ENCODE results near the gene MFSD2A.
"Not testable (repeated sequence)": the region's sequence is repeated elsewhere in the genome, so short reads cannot be mapped to it uniquely, and the experiment has no call there.

MFSD2A gene

GRCh38 chr1:39976732-39977131 is 21.8 kb downstream of the MFSD2A start:
- Histone ChIP-seq H3K4me3 (ENCODE audit: low read depth in 1 of 2, low read length in 2 of 2) (no peak overlapping the region), H3K4me1 (ENCODE audit: insufficient read depth, low read length) (no peaks in the 10 kb centered on the region), H3K27me3 (ENCODE audit: control insufficient read depth in 1 of 2, insufficient read depth in 2 of 2, low read length in 2 of 2) (no peaks in the 10 kb centered on the region), H3K27ac (ENCODE audit: low read depth, low read length) (no peak overlapping the region), H3K9ac (ENCODE audit: low read length) (no peak overlapping the region), H3K36me3 (ENCODE audit: insufficient read depth, low read length) (no peaks in the 10 kb centered on the region), H3K9me3 (ENCODE audit: low read length) (no peaks in the 10 kb centered on the region)

DNA sequence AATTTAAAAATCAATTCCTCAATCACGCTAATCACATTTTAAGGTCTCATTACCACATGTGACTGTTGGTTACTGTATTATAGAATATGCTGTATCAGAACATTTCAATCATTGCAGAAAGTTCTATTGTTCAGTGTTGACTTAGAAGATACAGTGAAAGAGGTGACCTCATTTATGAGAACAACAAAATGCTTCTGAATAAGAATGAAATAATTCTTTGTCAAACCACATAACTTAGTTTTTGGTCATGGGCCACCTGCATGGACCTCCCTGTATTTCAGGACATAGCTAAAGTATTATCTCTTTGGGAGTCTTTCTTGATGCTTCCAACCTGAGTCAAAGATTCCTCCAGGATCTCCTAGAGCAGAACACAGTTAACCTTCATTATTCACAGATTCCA is 22.3 kb downstream of the MFSD2A start:
- Histone ChIP-seq H3K9me3 (ENCODE audit: low read length) (no peaks in the 10 kb centered on the region), H3K27me3 (ENCODE audit: control insufficient read depth in 1 of 2, insufficient read depth in 2 of 2, low read length in 2 of 2) (no peaks in the 10 kb centered on the region), H3K27ac (ENCODE audit: low read depth, low read length) (no peak overlapping the region), H3K4me3 (ENCODE audit: low read depth in 1 of 2, low read length in 2 of 2) (no peak overlapping the region), H3K36me3 (ENCODE audit: insufficient read depth, low read length) (no peaks in the 10 kb centered on the region), H3K4me1 (ENCODE audit: insufficient read depth, low read length) (no peaks in the 10 kb centered on the region), H3K9ac (ENCODE audit: low read length) (no peak overlapping the region)

DNA sequence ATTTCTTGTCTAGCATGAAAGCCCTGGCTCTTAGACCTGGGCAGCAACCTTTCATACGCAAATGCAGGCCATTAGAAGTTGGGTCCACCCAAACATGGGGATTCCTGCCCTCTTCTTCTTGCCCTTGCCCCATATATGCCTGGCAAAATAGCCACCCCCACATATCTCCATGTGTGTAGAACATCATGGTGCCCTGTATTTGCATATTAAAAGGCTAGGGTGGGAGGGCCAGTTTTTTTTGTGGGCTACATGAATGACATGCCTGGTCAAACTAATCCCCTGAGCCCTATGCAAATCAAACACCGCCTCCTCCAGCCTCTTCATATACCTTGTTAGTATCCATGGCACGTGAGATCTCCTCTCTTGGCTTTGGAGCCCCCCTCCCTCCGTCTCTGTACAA is 24.7 kb downstream of the MFSD2A start:
- Histone ChIP-seq H3K36me3 (ENCODE audit: insufficient read depth, low read length) (no peaks in the 10 kb centered on the region), H3K4me3 (ENCODE audit: low read depth in 1 of 2, low read length in 2 of 2) (no peak overlapping the region), H3K4me1 (ENCODE audit: insufficient read depth, low read length) (no peaks in the 10 kb centered on the region), H3K27ac (ENCODE audit: low read depth, low read length) (no peak overlapping the region), H3K9ac (ENCODE audit: low read length) (no peak overlapping the region), H3K27me3 (ENCODE audit: control insufficient read depth in 1 of 2, insufficient read depth in 2 of 2, low read length in 2 of 2) (no peaks in the 10 kb centered on the region), H3K9me3 (ENCODE audit: low read length) (no peaks in the 10 kb centered on the region)

GRCh38 chr1:39980555-39981313 is 25.8 kb downstream of the MFSD2A start:
- Histone ChIP-seq H3K27ac (ENCODE audit: low read depth, low read length) (no peak overlapping the region), H3K9ac (ENCODE audit: low read length) (no peak overlapping the region), H3K36me3 (ENCODE audit: insufficient read depth, low read length) (no peaks in the 10 kb centered on the region), H3K4me1 (ENCODE audit: insufficient read depth, low read length) (no peaks in the 10 kb centered on the region), H3K4me3 (ENCODE audit: low read depth in 1 of 2, low read length in 2 of 2) (no peak overlapping the region), H3K27me3 (ENCODE audit: control insufficient read depth in 1 of 2, insufficient read depth in 2 of 2, low read length in 2 of 2) (no peaks in the 10 kb centered on the region), H3K9me3 (ENCODE audit: low read length) (no peaks in the 10 kb centered on the region)

DNA sequence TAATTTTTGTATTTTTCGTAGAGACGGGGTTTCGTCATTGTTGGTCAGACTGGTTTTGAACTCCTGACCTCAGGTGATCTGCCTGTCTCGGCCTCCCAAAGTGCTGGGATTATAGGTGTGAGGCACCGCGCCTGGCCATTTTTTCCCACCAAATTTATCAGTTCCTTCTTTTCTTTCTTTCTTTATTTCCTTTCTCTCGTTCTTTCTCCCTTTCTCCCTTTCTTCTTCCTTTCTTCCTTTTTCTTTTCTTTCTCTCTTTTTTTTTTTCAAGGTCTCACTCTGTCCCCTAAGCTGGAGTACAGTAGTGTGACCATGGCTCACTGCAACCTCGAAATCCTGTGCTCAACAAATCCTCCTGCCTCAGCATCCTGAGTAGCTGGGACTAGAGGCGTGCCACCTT is 26.4 kb downstream of the MFSD2A start:
- Histone ChIP-seq H3K4me1 (ENCODE audit: insufficient read depth, low read length) (no peaks in the 10 kb centered on the region), H3K4me3 (ENCODE audit: low read depth in 1 of 2, low read length in 2 of 2) (no peak overlapping the region), H3K36me3 (ENCODE audit: insufficient read depth, low read length) (no peaks in the 10 kb centered on the region), H3K27me3 (ENCODE audit: control insufficient read depth in 1 of 2, insufficient read depth in 2 of 2, low read length in 2 of 2) (no peaks in the 10 kb centered on the region), H3K9ac (ENCODE audit: low read length) (no peak overlapping the region), H3K9me3 (ENCODE audit: low read length) (no peaks in the 10 kb centered on the region), H3K27ac (ENCODE audit: low read depth, low read length) (no peak overlapping the region)

DNA sequence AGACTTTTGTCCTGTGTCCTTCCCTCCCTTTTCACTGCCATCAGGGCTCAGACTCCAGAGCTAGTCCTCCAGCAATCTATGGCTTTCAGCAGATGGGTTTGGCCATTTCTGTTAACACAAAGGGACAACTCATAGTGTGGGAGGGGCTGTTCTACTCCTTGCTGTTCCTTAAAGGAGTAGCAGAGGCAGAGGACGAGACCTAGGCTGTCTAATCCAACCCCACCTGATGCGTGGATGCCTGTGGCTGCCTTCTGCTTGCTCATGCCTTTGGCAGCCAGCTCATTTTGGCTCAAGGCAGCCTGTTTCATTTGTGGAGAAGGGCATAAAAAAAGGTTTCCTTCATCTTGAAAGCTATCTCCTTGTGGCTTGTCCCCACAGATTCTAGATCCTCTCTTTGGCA is 27.0 kb downstream of the MFSD2A start:
- Histone ChIP-seq H3K27me3 (ENCODE audit: control insufficient read depth in 1 of 2, insufficient read depth in 2 of 2, low read length in 2 of 2) (no peaks in the 10 kb centered on the region), H3K36me3 (ENCODE audit: insufficient read depth, low read length) (no peaks in the 10 kb centered on the region), H3K4me1 (ENCODE audit: insufficient read depth, low read length) (no peaks in the 10 kb centered on the region), H3K9ac (ENCODE audit: low read length) (no peak overlapping the region), H3K4me3 (ENCODE audit: low read depth in 1 of 2, low read length in 2 of 2) (no peak overlapping the region), H3K9me3 (ENCODE audit: low read length) (no peaks in the 10 kb centered on the region), H3K27ac (ENCODE audit: low read depth, low read length) (no peak overlapping the region)

DNA sequence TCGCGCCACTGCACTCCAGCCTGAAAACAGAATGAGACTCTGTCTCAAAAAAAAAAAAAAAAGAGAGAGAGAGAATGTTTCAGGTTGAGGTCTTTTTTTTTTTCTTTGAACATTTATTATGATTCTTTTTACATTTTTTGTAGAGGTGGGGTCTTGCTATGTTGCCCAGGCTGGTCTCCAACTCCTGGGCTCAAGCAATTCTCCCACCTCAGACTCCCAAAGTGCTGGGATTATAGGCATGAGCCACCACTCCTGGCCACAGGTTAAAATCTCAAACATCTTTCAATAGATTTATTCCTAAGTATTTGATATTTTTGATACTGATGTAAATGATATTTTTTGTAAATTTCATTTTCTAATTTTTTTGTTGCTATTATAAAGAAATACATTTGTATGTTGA is 29.5 kb downstream of the MFSD2A start:
- H3K27ac ChIP-seq (ENCODE audit: low read depth, low read length); H3K4me3 ChIP-seq (ENCODE audit: low read depth in 1 of 2, low read length in 2 of 2); H3K4me1 ChIP-seq (ENCODE audit: insufficient read depth, low read length); H3K9ac ChIP-seq (ENCODE audit: low read length); H3K27me3 ChIP-seq (ENCODE audit: control insufficient read depth in 1 of 2, insufficient read depth in 2 of 2, low read length in 2 of 2); H3K9me3 ChIP-seq (ENCODE audit: low read length); H3K36me3 ChIP-seq (ENCODE audit: insufficient read depth, low read length): not testable (repeated sequence)

- H3K4me1 ChIP-seq (ENCODE audit: insufficient read depth, low read length), result no peaks in the 10 kb centered on the region
- no peaks in the 10 kb centered on the region for H3K36me3 ChIP-seq (ENCODE audit: insufficient read depth, low read length)
- no peaks in the 10 kb centered on the region for H3K27me3 ChIP-seq (ENCODE audit: control insufficient read depth in 1 of 2, insufficient read depth in 2 of 2, low read length in 2 of 2)
- H3K9me3 ChIP-seq (ENCODE audit: low read length), result no peaks in the 10 kb centered on the region
- no peak overlapping the region for H3K9ac ChIP-seq (ENCODE audit: low read length)
- no peak overlapping the region for H3K4me3 ChIP-seq (ENCODE audit: low read depth in 1 of 2, low read length in 2 of 2)
- H3K27ac ChIP-seq (ENCODE audit: low read depth, low read length), result no peak overlapping the region
Measured at GRCh38 chr1:39984951-39985350, 30.0 kb downstream of the MFSD2A start.

GRCh38 chr1:39987869-39988268 is 32.9 kb downstream of the MFSD2A start:
- Histone ChIP-seq H3K27me3 (ENCODE audit: control insufficient read depth in 1 of 2, insufficient read depth in 2 of 2, low read length in 2 of 2) (no peaks in the 10 kb centered on the region), H3K9me3 (ENCODE audit: low read length) (no peaks in the 10 kb centered on the region), H3K4me3 (ENCODE audit: low read depth in 1 of 2, low read length in 2 of 2) (no peak overlapping the region), H3K27ac (ENCODE audit: low read depth, low read length) (no peak overlapping the region), H3K9ac (ENCODE audit: low read length) (no peak overlapping the region), H3K4me1 (ENCODE audit: insufficient read depth, low read length) (no peaks in the 10 kb centered on the region), H3K36me3 (ENCODE audit: insufficient read depth, low read length) (no peaks in the 10 kb centered on the region)

- H3K27me3 ChIP-seq (ENCODE audit: control insufficient read depth in 1 of 2, insufficient read depth in 2 of 2, low read length in 2 of 2), result no peaks in the 10 kb centered on the region
- no peak overlapping the region for H3K9ac ChIP-seq (ENCODE audit: low read length)
- no peak overlapping the region for H3K4me3 ChIP-seq (ENCODE audit: low read depth in 1 of 2, low read length in 2 of 2)
- H3K4me1 ChIP-seq (ENCODE audit: insufficient read depth, low read length), result no peaks in the 10 kb centered on the region
- no peaks in the 10 kb centered on the region for H3K36me3 ChIP-seq (ENCODE audit: insufficient read depth, low read length)
- no peaks in the 10 kb centered on the region for H3K9me3 ChIP-seq (ENCODE audit: low read length)
- H3K27ac ChIP-seq (ENCODE audit: low read depth, low read length), result no peak overlapping the region
Measured at GRCh38 chr1:39988618-39989343, 33.8 kb downstream of the MFSD2A start.

DNA sequence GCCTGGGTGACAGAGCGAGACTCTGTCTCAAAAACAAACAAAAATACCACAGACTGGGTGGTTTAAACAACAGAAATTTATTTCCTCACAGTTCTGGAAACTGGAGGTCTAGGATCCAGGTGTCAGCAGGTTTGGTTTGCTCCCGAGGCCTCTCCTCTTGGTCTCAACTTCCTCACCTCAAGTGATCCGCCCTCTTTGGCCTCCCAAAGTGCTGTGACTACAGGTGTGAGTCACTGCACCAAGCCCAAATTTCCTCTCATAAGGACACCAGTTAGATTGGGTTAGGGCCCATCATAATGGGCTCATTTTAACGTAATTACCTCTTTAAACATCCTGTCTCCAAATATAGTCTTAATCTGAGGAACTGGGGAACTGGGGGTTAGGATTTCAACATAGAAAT is 35.5 kb downstream of the MFSD2A start:
- Histone ChIP-seq H3K9ac (ENCODE audit: low read length) (no peak overlapping the region), H3K27me3 (ENCODE audit: control insufficient read depth in 1 of 2, insufficient read depth in 2 of 2, low read length in 2 of 2) (no peaks in the 10 kb centered on the region), H3K27ac (ENCODE audit: low read depth, low read length) (no peak overlapping the region), H3K9me3 (ENCODE audit: low read length) (no peaks in the 10 kb centered on the region), H3K4me1 (ENCODE audit: insufficient read depth, low read length) (no peaks in the 10 kb centered on the region), H3K4me3 (ENCODE audit: low read depth in 1 of 2, low read length in 2 of 2) (no peak overlapping the region), H3K36me3 (ENCODE audit: insufficient read depth, low read length) (no peaks in the 10 kb centered on the region)

- Histone ChIP-seq H3K9me3 (ENCODE audit: low read length) (no peaks in the 10 kb centered on the region), H3K36me3 (ENCODE audit: insufficient read depth, low read length) (no peaks in the 10 kb centered on the region), H3K27ac (ENCODE audit: low read depth, low read length) (no peak overlapping the region), H3K4me1 (ENCODE audit: insufficient read depth, low read length) (no peaks in the 10 kb centered on the region), H3K4me3 (ENCODE audit: low read depth in 1 of 2, low read length in 2 of 2) (no peak overlapping the region), H3K9ac (ENCODE audit: low read length) (no peak overlapping the region), H3K27me3 (ENCODE audit: control insufficient read depth in 1 of 2, insufficient read depth in 2 of 2, low read length in 2 of 2) (no peaks in the 10 kb centered on the region)
Measured at GRCh38 chr1:39992234-39992633, 37.3 kb downstream of the MFSD2A start.

Data from muscle layer of colon (tissue), 2 donors.